Esophagus squamous epithelium (tissue), 5 donors: Measurements from ENCODE around the gene B4GALT7. TPM values are rescaled to one million over a fixed set of nuclear protein-coding genes. Genes with fewer than 3 reads are reported as not detected.

Source experiments
- DNase-seq: peaks from one replicate; lab custom pipeline; 2025; lab: John Stamatoyannopoulos, UW
- H3K27ac ChIP-seq, 4 donors: fragments of 200-600 bp; sonication (generic); one replicate each; pipeline ENCODE4 v1.5.1; 2016 to 2019; ENCODE audit warnings: mild to moderate bottlenecking in 1 of 4
- H3K27me3 ChIP-seq, 4 donors: fragments of 200-600 bp; sonication (generic); 1 replicate in 3 of 4; 2 replicates in 1 of 4; pipeline versions ENCODE4 v1.5.1 to v1.6.0; 2017 to 2021; ENCODE audit warnings: antibody characterized with exemption in 1 of 4
- H3K36me3 ChIP-seq, 3 donors: fragments of 200-600 bp; sonication (generic); one replicate each; pipeline ENCODE4 v1.5.1; 2016 to 2019
- H3K4me1 ChIP-seq, 3 donors: fragments of 200-600 bp; sonication (generic); one replicate each; pipeline ENCODE4 v1.5.1; 2017 to 2019
- H3K4me3 ChIP-seq, 4 donors: fragments of 200-600 bp; sonication (generic); 1 replicate in 3 of 4; 2 replicates in 1 of 4; pipeline ENCODE4 v1.5.1; 2016 to 2019; ENCODE audit warnings: mild to moderate bottlenecking in 2 of 4, moderate library complexity in 1 of 4
- H3K9me3 ChIP-seq, 3 donors: fragments of 200-600 bp; sonication (generic); one replicate each; pipeline ENCODE4 v1.5.1; 2016 to 2019
- POLR2A ChIP-seq, 4 donors: fragments of 450-650 bp; IDR thresholded peaks; one replicate each; pipeline ENCODE4 v1.6.1; 2017; ENCODE audit warnings: antibody characterized with exemption in 4 of 4, mild to moderate bottlenecking in 4 of 4, moderate library complexity in 3 of 4
- WGBS, 2 donors: methylation state at CpG; one replicate each; pipeline ENCODE4 v1.1.5; 2018; 5-methylcytosine and 5-hydroxymethylcytosine counted together
- intact Hi-C: fragments of 100-400 bp; cut with DNase I; formaldehyde crosslinking; loops from one replicate; pipeline ENCODE4 v1.15.0; 2022
- total RNA-seq, 4 donors: library from RNA; depleted of rRNA; stranded (reverse); fragments of >200 nt; gene quantifications; one replicate each; pipeline ENCODE4 v1.1.0, GENCODE V29; 2016
- TF ChIP-seq, protein P1 (sequence below), 6 experiments: fragments of 450-650 bp in 4 of 6; fragments of 200-600 bp in 2 of 6; sonication (generic) in 2 of 6; IDR thresholded peaks; one replicate each; pipeline ENCODE4 v1.5.1; 2016 to 2019; ENCODE audit warnings: antibody characterized with exemption in 6 of 6, mild to moderate bottlenecking in 4 of 6, moderate library complexity in 4 of 6
- donor health status: DM: yes; HTN: yes; CAD: no.

Gene B4GALT7
- total RNA-seq, 4 donors from 2014 or later = 13.5 to 22.9 (median 15.8) TPM

GRCh38 chr5:177596775-177597238, 3.1 kb upstream of the B4GALT7 start:
- H3K27me3 ChIP-seq = no peaks in the 10 kb centered on the region
- intact Hi-C loops = no loop called here
- H3K9me3 ChIP-seq = no peaks in the 10 kb centered on the region
- no peak overlapping the region for H3K4me3 ChIP-seq
- peaks cover 18 to 37% (median 35%) of the 10 kb centered on the region in 3 donors for H3K36me3 ChIP-seq
- 89 to 100% methylated on average over 2 of the region's 2 CpGs for WGBS, 2 donors
- TF ChIP-seq, protein P1, sequence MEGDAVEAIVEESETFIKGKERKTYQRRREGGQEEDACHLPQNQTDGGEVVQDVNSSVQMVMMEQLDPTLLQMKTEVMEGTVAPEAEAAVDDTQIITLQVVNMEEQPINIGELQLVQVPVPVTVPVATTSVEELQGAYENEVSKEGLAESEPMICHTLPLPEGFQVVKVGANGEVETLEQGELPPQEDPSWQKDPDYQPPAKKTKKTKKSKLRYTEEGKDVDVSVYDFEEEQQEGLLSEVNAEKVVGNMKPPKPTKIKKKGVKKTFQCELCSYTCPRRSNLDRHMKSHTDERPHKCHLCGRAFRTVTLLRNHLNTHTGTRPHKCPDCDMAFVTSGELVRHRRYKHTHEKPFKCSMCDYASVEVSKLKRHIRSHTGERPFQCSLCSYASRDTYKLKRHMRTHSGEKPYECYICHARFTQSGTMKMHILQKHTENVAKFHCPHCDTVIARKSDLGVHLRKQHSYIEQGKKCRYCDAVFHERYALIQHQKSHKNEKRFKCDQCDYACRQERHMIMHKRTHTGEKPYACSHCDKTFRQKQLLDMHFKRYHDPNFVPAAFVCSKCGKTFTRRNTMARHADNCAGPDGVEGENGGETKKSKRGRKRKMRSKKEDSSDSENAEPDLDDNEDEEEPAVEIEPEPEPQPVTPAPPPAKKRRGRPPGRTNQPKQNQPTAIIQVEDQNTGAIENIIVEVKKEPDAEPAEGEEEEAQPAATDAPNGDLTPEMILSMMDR (IDR thresholded peaks at IDR 0.05) = no peak
- TF ChIP-seq POLR2A (IDR thresholded peaks at IDR 0.05) = no peak
- DNase-seq = no peak
- peaks cover 20 to 48% (median 22%) of the 10 kb centered on the region in 3 donors for H3K4me1 ChIP-seq
- no peak overlapping the region for H3K27ac ChIP-seq

DNA sequence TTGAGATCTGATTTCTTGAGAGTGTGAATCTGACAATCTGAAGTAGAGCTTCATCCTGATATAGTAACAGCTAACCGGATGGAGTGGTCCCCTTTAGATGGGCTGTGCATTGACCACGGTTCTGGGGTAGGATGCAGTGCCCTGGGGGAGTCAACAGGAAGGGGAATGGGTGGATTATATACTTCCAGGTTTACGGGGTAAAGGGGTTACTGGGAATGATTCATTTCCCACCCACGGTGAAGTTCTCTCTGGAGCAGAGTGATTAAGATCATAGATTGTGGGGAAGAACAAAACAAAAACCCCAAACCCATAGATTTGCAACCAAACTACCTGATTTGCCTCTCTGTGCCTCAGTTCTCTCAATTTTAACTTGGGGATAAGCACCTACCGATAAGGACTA, 1.5 kb upstream of the B4GALT7 start:
- DNase-seq = no peak
- peaks cover 20 to 53% (median 29%) of the 10 kb centered on the region in 3 donors for H3K4me1 ChIP-seq
- intact Hi-C loops = no loop called here
- TF ChIP-seq, protein P1 (IDR thresholded peaks at IDR 0.05) = no peak
- no peak for TF ChIP-seq POLR2A (IDR thresholded peaks at IDR 0.05)
- H3K4me3 ChIP-seq = no peak overlapping the region
- no peak overlapping the region for H3K27ac ChIP-seq
- peaks cover 18 to 34% (median 33%) of the 10 kb centered on the region in 3 donors for H3K36me3 ChIP-seq
- H3K9me3 ChIP-seq = no peaks in the 10 kb centered on the region
- WGBS, 2 donors = 42 to 44% methylated on average over 5 of the region's 5 CpGs
- H3K27me3 ChIP-seq = no peaks in the 10 kb centered on the region

DNA sequence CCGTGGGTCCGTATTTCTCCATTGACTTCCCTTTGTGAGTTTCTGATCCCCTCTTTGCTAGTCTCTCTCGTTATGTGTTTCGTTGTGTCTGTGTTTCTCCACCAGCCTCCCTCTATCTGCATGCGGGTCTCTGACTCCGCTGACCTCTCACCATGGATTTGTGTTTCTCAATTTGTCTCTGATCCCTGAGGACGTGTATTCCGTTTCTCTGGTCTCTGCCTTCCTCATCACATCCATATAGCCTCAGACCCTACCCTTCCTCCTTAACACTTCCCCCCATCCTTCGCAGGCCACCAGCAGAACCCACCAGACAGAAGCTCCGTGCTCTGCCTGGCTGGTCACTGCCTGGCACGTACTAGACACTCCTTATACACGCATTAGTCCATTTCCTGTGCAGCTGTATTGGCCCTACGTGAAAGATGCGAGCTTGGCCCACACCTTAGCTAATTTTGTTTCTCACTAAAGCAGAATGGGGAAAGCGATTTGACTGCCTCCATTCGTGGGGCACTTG, 631 bp downstream of the B4GALT7 start:
- peak overlapping the region; percentile 71 to 95 (median 88) for H3K4me3 ChIP-seq
- H3K9me3 ChIP-seq = no peaks in the 10 kb centered on the region
- H3K36me3 ChIP-seq = peaks cover 11 to 30% (median 13%) of the 10 kb centered on the region in 3 donors
- DNase-seq = no peak
- peak overlapping the region; percentile 93 to 95 (median 94) for H3K27ac ChIP-seq
- TF ChIP-seq, protein P1 (IDR thresholded peaks at IDR 0.05) = no peak
- TF ChIP-seq POLR2A (IDR thresholded peaks at IDR 0.05) = no peak
- intact Hi-C loops = no loop called here
- peaks cover 18 to 46% (median 26%) of the 10 kb centered on the region in 3 donors for H3K4me1 ChIP-seq
- H3K27me3 ChIP-seq = no peaks in the 10 kb centered on the region
- 1 to 2% methylated on average over 15 to 16 of the region's 16 CpGs for WGBS, 2 donors

- peaks cover 18 to 46% (median 26%) of the 10 kb centered on the region in 3 donors for H3K4me1 ChIP-seq
- no peaks in the 10 kb centered on the region for H3K9me3 ChIP-seq
- peaks cover 5 to 30% (median 8%) of the 10 kb centered on the region in 3 donors for H3K36me3 ChIP-seq
- TF ChIP-seq POLR2A (IDR thresholded peaks at IDR 0.05) = no peak
- TF ChIP-seq, protein P1 (IDR thresholded peaks at IDR 0.05) = no peak
- peak overlapping the region in 3 of 4 donors; percentile 71 to 95 (median 88) for H3K4me3 ChIP-seq
- WGBS, 2 donors = 84 to 85% methylated on average over 10 to 11 of the region's 11 CpGs
- intact Hi-C loops = no loop called here
- H3K27me3 ChIP-seq = no peaks in the 10 kb centered on the region
- no peak for DNase-seq
- peak overlapping the region in 3 of 4 donors; percentile 93 to 95 (median 94) for H3K27ac ChIP-seq
Observed at GRCh38 chr5:177601126-177601525, 1.2 kb downstream of the B4GALT7 start.
